HL-60/S4 treated with retinoic acid at 250 ng/mL for 4 days and 3 days (cell line): Measurements from ENCODE around the gene ACSS3.
"Not testable (repeated sequence)": the region's sequence is repeated elsewhere in the genome, so short reads cannot be mapped to it uniquely, and the experiment has no call there.

Source experiments
- in situ Hi-C: fragments of 300-500 bp; cut with MboI; formaldehyde crosslinking; loops from 2 replicates; pipeline ENCODE4 v1.7.0; 2022; ENCODE audit warnings: low sequenced_read_pairs

ACSS3 gene

DNA sequence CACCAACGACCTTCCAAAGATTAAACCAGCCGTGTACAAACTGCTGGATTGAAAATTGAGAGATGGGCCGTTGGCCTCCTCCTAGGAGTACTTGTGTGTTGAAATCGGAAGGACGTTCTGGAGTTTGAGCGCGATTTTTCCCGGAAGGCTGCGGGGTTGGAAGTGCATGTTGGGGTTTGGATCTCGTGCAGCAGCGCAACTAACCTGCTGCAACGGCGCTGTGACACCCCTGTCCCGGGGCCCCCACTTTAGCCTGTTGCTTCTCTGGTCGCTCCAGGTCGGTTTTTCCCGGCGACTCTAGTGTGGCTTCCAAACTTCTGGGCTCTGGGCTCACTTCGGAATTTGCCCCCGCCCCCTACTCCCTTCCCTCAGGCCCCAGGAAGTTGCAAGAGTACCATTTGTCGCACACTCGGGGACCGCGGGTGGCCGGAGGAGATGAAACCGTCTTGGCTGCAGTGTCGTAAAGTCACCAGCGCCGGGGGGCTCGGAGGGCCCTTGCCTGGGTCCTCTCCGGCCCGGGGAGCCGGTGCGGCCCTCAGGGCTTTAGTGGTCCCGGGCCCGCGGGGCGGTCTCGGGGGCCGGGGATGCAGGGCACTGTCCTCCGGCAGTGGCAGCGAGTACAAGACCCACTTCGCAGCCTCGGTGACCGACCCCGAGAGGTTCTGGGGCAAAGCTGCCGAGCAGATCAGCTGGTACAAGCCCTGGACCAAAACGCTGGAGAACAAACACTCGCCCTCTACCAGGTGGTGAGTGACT is at the start of gene ACSS3:
TSS of gene ACSS3 (plus strand) at position 394 of the 756 bp plus-strand sequence. CDS start at position 436, 42 bp downstream.
- in situ Hi-C loops: no loop called here

- in situ Hi-C loops: no loop called here
Measured at GRCh38 chr12:81034926-81035325, 43.0 kb upstream of the ACSS3 start.

- in situ Hi-C loops: no loop called here
Measured at GRCh38 chr12:81039231-81039630, 38.6 kb upstream of the ACSS3 start.

- in situ Hi-C loops: no loop called here
Measured at GRCh38 chr12:81043979-81044740, 33.7 kb upstream of the ACSS3 start.

DNA sequence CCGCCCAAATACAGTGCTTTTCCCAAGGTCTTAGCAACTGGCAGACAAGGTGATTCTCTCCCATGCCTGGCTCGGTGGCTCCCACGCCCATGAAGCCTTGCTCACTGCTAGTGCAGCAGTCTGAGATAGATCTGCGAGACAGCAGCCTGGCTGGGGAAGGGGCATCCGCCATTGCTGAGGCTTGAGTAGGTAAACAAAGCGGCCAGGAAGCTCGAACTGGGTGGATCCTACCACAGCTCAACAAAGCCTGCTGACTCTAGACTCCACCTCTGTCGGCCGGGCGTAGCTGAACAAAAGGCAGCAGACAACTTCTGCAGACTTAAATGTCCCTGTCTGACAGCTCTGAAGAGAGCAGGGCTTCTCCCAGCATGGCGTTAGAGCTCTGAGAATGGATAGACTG is 12.9 kb upstream of the ACSS3 start:
- in situ Hi-C loops: not testable (repeated sequence)

- in situ Hi-C loops: no loop called here
Measured at GRCh38 chr12:81070846-81071245, 7.0 kb upstream of the ACSS3 start.

- in situ Hi-C loops: no loop called here
Measured at GRCh38 chr12:81075539-81075938, 2.3 kb upstream of the ACSS3 start.

GRCh38 chr12:81077329-81077685 is 572 bp upstream of the ACSS3 start:
- in situ Hi-C loops: no loop called here

DNA sequence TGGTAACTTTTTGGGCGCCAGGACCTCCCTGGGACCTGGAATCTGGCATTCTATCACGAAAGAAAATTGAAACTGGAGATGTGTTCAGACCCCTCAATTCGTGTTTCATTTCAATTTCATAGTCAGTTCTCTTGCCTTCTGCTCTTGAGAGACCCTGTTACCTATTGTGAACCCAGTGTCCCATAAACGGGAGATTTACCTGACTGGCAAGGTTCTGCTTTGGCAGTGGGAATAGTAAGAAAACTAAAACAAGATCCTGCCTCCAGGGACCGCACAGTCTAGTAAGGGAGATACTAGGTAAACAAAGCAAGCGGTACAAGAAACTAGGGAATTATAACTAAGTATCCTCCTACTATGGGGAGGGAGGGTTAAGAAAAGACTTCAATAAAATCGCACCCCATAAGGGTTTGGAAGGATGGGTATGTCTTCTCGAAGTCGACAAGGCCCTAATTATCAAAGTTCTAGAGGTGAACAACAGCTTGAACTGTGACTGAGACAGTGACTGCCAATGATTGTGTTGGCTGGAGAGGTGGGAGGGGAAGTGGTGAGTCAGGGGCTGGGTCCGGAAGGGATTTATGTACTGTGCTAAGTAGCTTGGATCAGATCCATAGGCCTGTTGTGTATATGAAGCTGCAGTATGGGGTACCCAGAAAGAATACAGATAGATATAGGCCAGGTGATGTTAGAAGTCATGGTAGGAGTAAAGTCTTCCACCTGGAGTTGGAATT is 754 bp downstream of the ACSS3 start:
- in situ Hi-C loops: no loop called here

GRCh38 chr12:81079280-81080076 is 1.6 kb downstream of the ACSS3 start:
- in situ Hi-C loops: no loop called here

DNA sequence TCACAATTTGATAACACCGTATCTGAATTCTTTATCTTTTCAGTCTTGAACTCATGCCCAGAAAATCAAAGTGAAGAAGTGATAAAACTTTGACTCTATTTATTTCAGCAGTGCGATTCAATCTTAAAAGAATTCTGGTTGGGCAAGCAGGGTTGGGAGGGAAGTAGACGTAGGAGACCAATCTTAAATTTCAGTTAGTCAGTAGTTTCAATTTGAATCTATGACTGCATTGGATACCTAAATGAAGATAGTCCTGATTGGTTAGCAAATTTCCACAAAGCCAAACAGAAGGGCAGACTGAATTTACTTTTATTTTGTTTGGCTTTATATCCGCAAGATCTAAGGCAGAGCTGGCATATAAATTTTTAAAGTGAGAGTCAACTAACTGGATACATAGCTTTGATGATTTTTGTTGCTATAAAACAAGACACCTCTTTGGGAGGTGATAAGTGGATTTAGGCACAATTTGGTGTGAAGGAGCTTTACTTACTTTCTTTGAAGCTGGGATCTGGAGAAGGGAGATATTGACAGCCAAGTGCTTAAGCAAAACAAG is 2.6 kb downstream of the ACSS3 start:
- in situ Hi-C loops: no loop called here

DNA sequence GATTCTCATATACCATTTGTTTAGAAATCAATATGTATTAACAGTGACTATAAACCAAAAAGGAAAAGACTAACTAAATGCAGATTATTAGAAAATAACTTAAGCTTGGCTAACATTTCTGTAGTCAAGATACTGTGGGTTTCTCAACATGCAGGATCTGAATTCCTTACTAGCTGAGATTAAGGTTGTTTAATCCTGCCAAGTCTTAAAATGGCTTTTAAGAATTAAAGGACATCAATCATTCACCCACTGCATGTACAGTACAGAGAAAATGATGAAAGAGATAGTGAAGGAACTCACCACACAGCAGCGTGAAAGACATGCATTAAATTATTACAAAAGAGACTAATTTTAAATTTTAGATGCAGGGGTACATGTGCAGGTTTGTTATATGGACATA is 3.8 kb downstream of the ACSS3 start:
- in situ Hi-C loops: no loop called here

GRCh38 chr12:81083018-81083417 is 5.1 kb downstream of the ACSS3 start:
- in situ Hi-C loops: no loop called here

DNA sequence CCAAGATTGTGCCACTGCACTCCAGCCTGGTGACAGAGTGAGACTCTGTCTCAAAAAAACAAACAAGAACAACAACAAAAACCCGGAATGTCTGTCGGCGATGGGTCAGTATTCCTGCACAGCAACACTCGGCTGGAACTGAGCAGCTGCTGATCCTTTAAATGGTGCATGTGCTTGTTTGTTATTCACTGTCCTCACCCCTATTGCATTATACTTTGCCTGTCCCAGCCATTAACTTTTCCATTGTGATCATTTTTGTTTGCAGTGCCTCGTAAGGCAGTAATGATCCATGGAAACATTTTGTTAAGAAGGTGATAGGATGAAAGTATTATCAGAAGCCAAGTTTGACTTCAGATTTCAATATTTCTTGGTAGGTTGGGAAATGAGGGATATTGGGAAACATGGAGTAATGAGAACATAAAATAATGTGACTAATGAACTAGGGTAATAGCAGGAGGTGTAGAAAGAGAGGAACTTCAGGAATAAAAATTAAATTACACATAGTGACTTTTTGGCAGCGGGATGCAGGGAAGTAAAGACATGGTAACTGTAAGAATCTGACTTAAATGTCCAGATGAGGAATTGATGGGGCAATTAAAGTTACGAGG is 6.1 kb downstream of the ACSS3 start:
- in situ Hi-C loops: no loop called here

- in situ Hi-C loops: no loop called here
Measured at GRCh38 chr12:81084811-81085350, 7.0 kb downstream of the ACSS3 start.

GRCh38 chr12:81085832-81086231 is 8.0 kb downstream of the ACSS3 start:
- in situ Hi-C loops: no loop called here

GRCh38 chr12:81086342-81086741 is 8.5 kb downstream of the ACSS3 start:
- in situ Hi-C loops: no loop called here

GRCh38 chr12:81088221-81088620 is 10.3 kb downstream of the ACSS3 start:
- in situ Hi-C loops: no loop called here

- in situ Hi-C loops: no loop called here
Measured at GRCh38 chr12:81089412-81089811, 11.5 kb downstream of the ACSS3 start.

DNA sequence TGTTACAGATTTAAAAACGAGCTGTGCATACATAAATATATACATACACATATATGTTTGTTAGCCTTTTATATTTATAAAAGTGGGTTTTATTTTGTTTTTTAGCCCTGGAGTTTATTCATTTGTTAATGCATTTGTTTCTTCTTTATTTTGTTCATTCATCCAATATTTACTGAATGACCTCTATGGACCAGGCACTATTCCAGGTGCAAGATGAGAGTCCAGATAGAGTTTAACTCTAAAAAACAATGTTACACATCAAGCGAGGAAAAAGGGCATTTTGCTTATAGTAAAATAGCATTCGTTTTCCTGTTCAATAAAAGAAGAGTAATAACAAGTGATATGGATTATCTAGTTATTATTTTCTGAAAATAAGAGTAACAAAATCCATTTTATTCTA is 14.2 kb downstream of the ACSS3 start:
- in situ Hi-C loops: no loop called here
